Prostate gland (tissue), 2 donors: ENCODE data around the gene VAMP7. TPM values are rescaled to one million over a fixed set of nuclear protein-coding genes. Genes with fewer than 3 reads are reported as not detected.

Experiments used
- DNase-seq: peaks from one replicate; pipeline ENCODE4 v3.0.0-alpha.2; 2019; ENCODE audit warnings: low spot score
- H3K27ac ChIP-seq, 2 donors: fragments of 200-600 bp; sonication (generic); 2 replicates each; pipeline ENCODE4 v1.5.1; 2017 to 2019
- H3K27me3 ChIP-seq: fragments of 200-600 bp; sonication (generic); replicated peaks from 2 replicates; pipeline ENCODE4 v1.5.1; 2019; ENCODE audit not compliant: insufficient read depth
- H3K36me3 ChIP-seq, 2 donors: fragments of 200-600 bp; sonication (generic); 1 replicate in 1 of 2; 2 replicates in 1 of 2; pipeline versions ENCODE4 v1.5.1 to v1.8.1; 2017 to 2019
- H3K4me1 ChIP-seq: fragments of 200-600 bp; sonication (generic); replicated peaks from 2 replicates; pipeline ENCODE4 v1.5.1; 2019
- H3K4me3 ChIP-seq, 2 donors: fragments of 200-600 bp; sonication (generic); 2 replicates each; pipeline ENCODE4 v1.5.1; 2017 to 2019
- H3K9me3 ChIP-seq: fragments of 200-600 bp; sonication (generic); 2 replicates; pipeline ENCODE4 v1.5.1; 2017
- CTCF ChIP-seq, 4 experiments: fragments of 200-600 bp in 2 of 4; fragments of 450-650 bp in 2 of 4; sonication (generic) in 2 of 4; IDR thresholded peaks; 1 replicate in 3 of 4; 2 replicates in 1 of 4; pipeline ENCODE4 v1.5.1; 2016 to 2019; ENCODE audit warnings: antibody characterized with exemption in 4 of 4, mild to moderate bottlenecking in 2 of 4, moderate library complexity in 2 of 4
- POLR2A ChIP-seq: fragments of 450-650 bp; IDR thresholded peaks from one replicate; pipeline ENCODE4 v1.6.1; 2016; ENCODE audit warnings: antibody characterized with exemption, mild to moderate bottlenecking
- POLR2AphosphoS5 ChIP-seq: sonication (generic); formaldehyde crosslinking; IDR thresholded peaks from one replicate; pipeline ENCODE4 v1.6.1; 2017; ENCODE audit warnings: antibody characterized with exemption
- WGBS: methylation state at CpG from one replicate; pipeline ENCODE4 v1.1.5; 2018; 5-methylcytosine and 5-hydroxymethylcytosine counted together
- intact Hi-C: fragments of 100-400 bp; cut with DNase I; formaldehyde crosslinking; loops from one replicate; pipeline ENCODE4 v1.14.2; 2022
- total RNA-seq, 2 donors: library from RNA; depleted of rRNA; stranded (reverse); fragments of >200 nt; gene quantifications; one replicate each; pipeline ENCODE4 v1.1.0, GENCODE V29; 2016

The VAMP7 gene
- total RNA-seq, 2 donors from 2014 or later: 31.6 to 37.5 TPM

GRCh38 chrX:155865193-155865592 lies 16.0 kb upstream of the VAMP7 start:
- TF ChIP-seq CTCF (IDR thresholded peaks at IDR 0.05) (no peak), POLR2AphosphoS5 (no peak), POLR2A (no peak)
- Histone ChIP-seq H3K27me3 (no peaks in the 10 kb centered on the region), H3K36me3 (no peaks in the 10 kb centered on the region), H3K27ac (no peak overlapping the region), H3K9me3 (no peaks in the 10 kb centered on the region), H3K4me1 (no peaks in the 10 kb centered on the region), H3K4me3 (no peak overlapping the region)
- no peak for DNase-seq
- intact Hi-C loops: no loop called here
- 86% methylated on average over 18 of the region's 18 CpGs for WGBS

- H3K9me3 ChIP-seq: no peaks in the 10 kb centered on the region
- no peak for DNase-seq
Observed at GRCh38 chrX:155867821-155868220, 13.3 kb upstream of the VAMP7 start.

GRCh38 chrX:155870958-155871357 lies 10.2 kb upstream of the VAMP7 start:
- intact Hi-C loops: no loop called here
- Histone ChIP-seq H3K27ac (no peak overlapping the region), H3K27me3 (no peaks in the 10 kb centered on the region), H3K4me1 (no peaks in the 10 kb centered on the region), H3K36me3 (no peaks in the 10 kb centered on the region), H3K9me3 (no peaks in the 10 kb centered on the region), H3K4me3 (no peak overlapping the region)
- TF ChIP-seq CTCF (IDR thresholded peaks at IDR 0.05) (no peak), POLR2AphosphoS5 (no peak), POLR2A (no peak)
- no peak for DNase-seq

More at GRCh38 chrX:155867821-155868220, 13.3 kb upstream of the VAMP7 start:
- Histone ChIP-seq H3K4me1 (no peaks in the 10 kb centered on the region), H3K27me3 (no peaks in the 10 kb centered on the region), H3K27ac (no peak overlapping the region), H3K4me3 (no peak overlapping the region), H3K36me3 (no peaks in the 10 kb centered on the region)
- WGBS: 75% methylated on average over 4 of the region's 4 CpGs
- intact Hi-C loops: no loop called here
- no peak for TF ChIP-seq POLR2A
- no peak for TF ChIP-seq POLR2AphosphoS5
- no peak for TF ChIP-seq CTCF (IDR thresholded peaks at IDR 0.05)

GRCh38 chrX:155871934-155872333 lies 9.2 kb upstream of the VAMP7 start:
- intact Hi-C loops: no loop called here
- TF ChIP-seq CTCF (IDR thresholded peaks at IDR 0.05): no peak
- Histone ChIP-seq H3K9me3 (no peaks in the 10 kb centered on the region), H3K27ac (no peak overlapping the region), H3K4me1 (no peaks in the 10 kb centered on the region), H3K27me3 (no peaks in the 10 kb centered on the region), H3K36me3 (no peaks in the 10 kb centered on the region), H3K4me3 (no peak overlapping the region)
- DNase-seq: no peak

- H3K27ac ChIP-seq: no peak overlapping the region
- no peak for TF ChIP-seq POLR2A
- no peak for TF ChIP-seq POLR2AphosphoS5
- no peak for TF ChIP-seq CTCF (IDR thresholded peaks at IDR 0.05)
- no peaks in the 10 kb centered on the region for H3K9me3 ChIP-seq
- intact Hi-C loops: no loop called here
- DNase-seq: no peak
- WGBS: 64% methylated on average over 5 of the region's 5 CpGs
- H3K36me3 ChIP-seq: no peaks in the 10 kb centered on the region
- H3K4me3 ChIP-seq: no peak overlapping the region
- no peaks in the 10 kb centered on the region for H3K27me3 ChIP-seq
- no peaks in the 10 kb centered on the region for H3K4me1 ChIP-seq
Observed at GRCh38 chrX:155873188-155873587, 8.0 kb upstream of the VAMP7 start.
